ENCODE measurements around the gene RSRC1. TPM values are rescaled to one million over a fixed set of nuclear protein-coding genes. Genes with fewer than 3 reads are reported as not detected.
"Not testable (repeated sequence)": the region's sequence is repeated elsewhere in the genome, so short reads cannot be mapped to it uniquely, and the experiment has no call there.

The RSRC1 gene
- total RNA-seq, 4 donors from 2014 or later = 27.7 to 36.7 (median 31.9) TPM

DNA sequence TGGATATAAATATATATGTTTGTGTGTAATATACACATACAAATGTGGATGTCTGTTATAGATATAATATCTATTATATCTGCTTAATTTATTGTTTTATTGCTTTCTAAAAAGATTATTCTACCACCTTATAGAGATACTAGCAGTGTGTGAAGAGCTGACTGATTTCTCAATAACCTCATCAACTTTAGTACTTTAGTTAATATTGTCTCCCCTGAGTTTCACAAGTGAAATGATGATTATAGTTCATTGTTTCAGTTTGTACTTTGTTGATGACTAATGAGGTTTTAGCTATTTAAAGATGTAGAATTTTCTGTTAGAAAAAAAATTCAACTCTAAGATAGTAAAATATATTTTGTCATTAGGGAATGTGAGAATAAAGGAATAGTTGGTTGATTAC, 11.4 kb downstream of the RSRC1 start:
- H3K27ac ChIP-seq = no peak overlapping the region
- no peaks in the 10 kb centered on the region for H3K9me3 ChIP-seq
- no peak overlapping the region for H3K4me3 ChIP-seq
- ATAC-seq (no peak), DNase-seq (no peak)
- intact Hi-C loops (cut with DNase I; ENCODE audit: low total_unique reads) = no loop called here
- TF ChIP-seq, protein P1, sequence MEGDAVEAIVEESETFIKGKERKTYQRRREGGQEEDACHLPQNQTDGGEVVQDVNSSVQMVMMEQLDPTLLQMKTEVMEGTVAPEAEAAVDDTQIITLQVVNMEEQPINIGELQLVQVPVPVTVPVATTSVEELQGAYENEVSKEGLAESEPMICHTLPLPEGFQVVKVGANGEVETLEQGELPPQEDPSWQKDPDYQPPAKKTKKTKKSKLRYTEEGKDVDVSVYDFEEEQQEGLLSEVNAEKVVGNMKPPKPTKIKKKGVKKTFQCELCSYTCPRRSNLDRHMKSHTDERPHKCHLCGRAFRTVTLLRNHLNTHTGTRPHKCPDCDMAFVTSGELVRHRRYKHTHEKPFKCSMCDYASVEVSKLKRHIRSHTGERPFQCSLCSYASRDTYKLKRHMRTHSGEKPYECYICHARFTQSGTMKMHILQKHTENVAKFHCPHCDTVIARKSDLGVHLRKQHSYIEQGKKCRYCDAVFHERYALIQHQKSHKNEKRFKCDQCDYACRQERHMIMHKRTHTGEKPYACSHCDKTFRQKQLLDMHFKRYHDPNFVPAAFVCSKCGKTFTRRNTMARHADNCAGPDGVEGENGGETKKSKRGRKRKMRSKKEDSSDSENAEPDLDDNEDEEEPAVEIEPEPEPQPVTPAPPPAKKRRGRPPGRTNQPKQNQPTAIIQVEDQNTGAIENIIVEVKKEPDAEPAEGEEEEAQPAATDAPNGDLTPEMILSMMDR (IDR thresholded peaks at IDR 0.05 in 4 of 5, conservative IDR thresholded peaks at IDR 0.05 in 1 of 5) = no peak
- no peak for TF ChIP-seq POLR2A (IDR thresholded peaks at IDR 0.05)
- no peaks in the 10 kb centered on the region for H3K4me1 ChIP-seq
- peaks cover 4 to 42% of the 10 kb centered on the region in 2 donors for H3K36me3 ChIP-seq
- in situ Hi-C loops (cut with MboI; ENCODE audit: low sequenced_read_pairs in 4 of 4) = loop anchor here in 1 of 4 donors (25.0 kb wide), 1 partner anchor 516 kb away; the partner anchor contains the start of gene GFM1
- H3K27me3 ChIP-seq = no peaks in the 10 kb centered on the region

- H3K4me3 ChIP-seq; ATAC-seq; DNase-seq; H3K27ac ChIP-seq; H3K27me3 ChIP-seq; intact Hi-C loops (cut with DNase I; ENCODE audit: low total_unique reads); H3K4me1 ChIP-seq; H3K9me3 ChIP-seq: not testable (repeated sequence)
- in situ Hi-C loops (cut with MboI; ENCODE audit: low sequenced_read_pairs in 4 of 4) = loop anchor here in 1 of 4 donors (25.0 kb wide), 1 partner anchor 515 kb away; the partner anchor contains the start of gene GFM1
- peaks cover 4 to 46% of the 10 kb centered on the region in 2 donors for H3K36me3 ChIP-seq
Measured at GRCh38 chr3:158122721-158123120, 12.8 kb downstream of the RSRC1 start.

- H3K27ac ChIP-seq = no peak overlapping the region
- DNase-seq (no peak), ATAC-seq (no peak)
- in situ Hi-C loops (cut with MboI; ENCODE audit: low sequenced_read_pairs in 4 of 4) (no loop called here), intact Hi-C loops (cut with DNase I; ENCODE audit: low total_unique reads) (no loop called here)
- no peaks in the 10 kb centered on the region for H3K27me3 ChIP-seq
- no peaks in the 10 kb centered on the region for H3K9me3 ChIP-seq
- TF ChIP-seq POLR2A (IDR thresholded peaks at IDR 0.05) = no peak
- TF ChIP-seq, protein P1 (IDR thresholded peaks at IDR 0.05 in 4 of 5, conservative IDR thresholded peaks at IDR 0.05 in 1 of 5) = no peak
- no peaks in the 10 kb centered on the region for H3K4me1 ChIP-seq
- H3K36me3 ChIP-seq = peaks cover 4 to 58% of the 10 kb centered on the region in 2 donors
- H3K4me3 ChIP-seq = no peak overlapping the region
Measured at GRCh38 chr3:158127250-158128219, 17.6 kb downstream of the RSRC1 start.

DNA sequence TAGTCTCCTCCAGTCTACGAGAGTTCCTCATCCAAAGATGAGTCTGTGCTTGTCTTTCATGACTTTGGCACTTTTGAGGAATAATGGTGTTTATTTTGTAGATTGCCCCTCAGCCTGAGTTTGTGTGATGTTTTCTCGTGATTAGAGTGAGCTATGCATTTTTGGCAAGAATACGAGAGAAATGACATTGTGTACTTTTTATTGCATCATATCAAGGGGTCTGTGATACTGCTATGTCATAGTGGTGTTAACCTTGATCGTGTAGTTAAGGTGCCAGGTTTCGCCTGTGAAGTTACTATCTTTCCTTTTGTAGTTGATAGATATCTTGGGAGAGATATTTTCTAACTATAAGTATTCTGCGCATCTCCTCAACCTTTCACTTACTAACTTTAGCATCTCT, 18.9 kb downstream of the RSRC1 start:
- Histone ChIP-seq H3K27me3 (no peaks in the 10 kb centered on the region), H3K4me1 (no peaks in the 10 kb centered on the region), H3K36me3 (peaks cover 4 to 47% of the 10 kb centered on the region in 2 donors), H3K9me3 (no peaks in the 10 kb centered on the region), H3K4me3 (no peak overlapping the region), H3K27ac (no peak overlapping the region)
- ATAC-seq (no peak), DNase-seq (no peak)
- intact Hi-C loops (cut with DNase I; ENCODE audit: low total_unique reads) (no loop called here), in situ Hi-C loops (cut with MboI; ENCODE audit: low sequenced_read_pairs in 4 of 4) (no loop called here)
- TF ChIP-seq POLR2A (IDR thresholded peaks at IDR 0.05) = no peak
- TF ChIP-seq, protein P1 (IDR thresholded peaks at IDR 0.05 in 4 of 5, conservative IDR thresholded peaks at IDR 0.05 in 1 of 5) = no peak

GRCh38 chr3:158134363-158134762, 24.5 kb downstream of the RSRC1 start:
- H3K4me1 ChIP-seq = no peaks in the 10 kb centered on the region
- H3K9me3 ChIP-seq = no peaks in the 10 kb centered on the region
- no peaks in the 10 kb centered on the region for H3K27me3 ChIP-seq
- DNase-seq (no peak), ATAC-seq (no peak)
- H3K36me3 ChIP-seq = peaks cover 0 to 5% of the 10 kb centered on the region in 2 donors
- TF ChIP-seq, protein P1 (IDR thresholded peaks at IDR 0.05 in 4 of 5, conservative IDR thresholded peaks at IDR 0.05 in 1 of 5) = no peak
- no peak for TF ChIP-seq POLR2A (IDR thresholded peaks at IDR 0.05)
- in situ Hi-C loops (cut with MboI; ENCODE audit: low sequenced_read_pairs in 4 of 4) (no loop called here), intact Hi-C loops (cut with DNase I; ENCODE audit: low total_unique reads) (no loop called here)
- no peak overlapping the region for H3K27ac ChIP-seq
- H3K4me3 ChIP-seq = no peak overlapping the region

Data from gastrocnemius medialis (tissue), 4 donors.